ENCODE data around the gene NR5A2.

NR5A2 gene

DNA sequence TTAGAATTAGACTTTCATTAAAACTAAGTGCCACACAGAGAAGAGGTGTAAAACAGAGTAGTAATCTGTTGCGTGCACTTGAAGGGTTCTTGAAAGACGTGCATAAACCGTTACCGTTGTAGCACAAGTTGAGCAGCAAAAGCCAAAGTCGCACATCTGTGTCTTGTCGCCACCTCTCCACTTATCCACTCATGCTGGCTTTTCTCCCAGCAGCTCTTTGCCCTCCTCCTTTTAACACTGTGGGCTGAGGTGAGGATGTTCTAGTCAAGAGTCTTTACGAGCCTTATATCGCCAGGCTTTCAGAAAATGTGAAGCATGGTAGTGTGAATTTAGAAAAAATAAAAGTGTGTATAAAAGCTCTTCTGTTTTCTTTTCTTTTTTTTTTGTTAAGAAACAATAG is 48.0 kb downstream of the NR5A2 start:
- DNase-seq = no peak

DNA sequence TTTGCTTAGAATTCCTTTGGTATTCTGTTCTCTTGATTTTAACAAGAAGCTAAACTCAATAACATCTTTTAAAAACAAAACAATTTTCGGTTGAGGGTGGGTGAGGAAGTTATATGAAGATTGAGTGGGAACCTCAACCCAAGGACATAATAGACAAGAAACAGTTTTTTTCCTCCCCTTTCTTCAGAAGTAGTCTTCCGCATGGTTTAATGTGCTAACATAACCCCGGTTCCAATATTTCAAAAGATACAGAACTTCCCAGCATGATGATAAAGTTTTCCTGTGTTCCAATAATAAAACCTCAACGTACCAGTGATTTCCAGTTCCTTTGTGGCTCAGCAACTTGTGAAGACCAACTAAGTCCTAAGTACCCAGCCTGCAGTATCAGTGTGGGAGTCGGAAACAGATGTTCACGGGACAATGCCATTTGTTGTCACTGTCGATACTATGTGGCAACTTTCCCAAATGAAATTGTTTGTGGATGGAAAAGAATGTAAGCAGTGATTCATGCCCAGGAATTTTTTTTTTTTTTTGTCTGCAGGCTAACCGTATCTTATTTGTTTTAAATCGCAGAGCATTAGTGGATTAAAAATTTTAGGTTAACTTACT is 48.5 kb downstream of the NR5A2 start:
- DNase-seq = no peak

DNA sequence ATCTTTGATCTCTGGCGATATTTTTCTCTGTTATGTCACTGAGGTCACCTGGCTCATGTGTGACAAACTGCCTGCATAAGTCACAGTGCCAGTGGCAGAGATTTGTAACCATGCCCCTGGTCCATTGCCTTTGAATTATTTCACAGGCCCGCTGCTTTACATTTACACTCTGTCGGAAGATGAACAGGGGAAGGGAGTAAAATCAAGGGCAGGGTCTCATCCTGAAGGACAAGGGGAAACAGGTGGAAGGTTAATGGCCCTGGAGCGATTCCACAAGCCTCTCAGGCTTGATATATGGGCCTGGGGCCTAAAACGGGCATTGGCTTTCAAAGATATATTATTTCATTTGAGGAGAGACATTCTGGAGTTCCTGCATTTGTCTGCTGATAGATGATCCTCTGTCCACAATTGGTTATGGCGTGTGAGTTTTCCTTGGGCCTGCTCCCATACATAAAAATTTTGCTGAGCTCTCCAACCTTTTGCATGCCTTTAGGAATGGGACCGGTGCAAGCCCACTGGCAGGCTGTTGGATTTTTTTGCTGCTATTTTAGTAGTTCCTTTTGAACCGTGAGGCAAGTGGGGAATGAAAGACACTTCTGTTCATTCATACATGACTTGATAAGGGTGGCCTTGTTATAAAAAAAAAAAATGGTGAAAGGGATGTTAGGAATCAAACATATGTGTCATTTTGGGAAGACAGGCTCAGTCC is 51.9 kb downstream of the NR5A2 start:
- DNase-seq = no peak

DNA sequence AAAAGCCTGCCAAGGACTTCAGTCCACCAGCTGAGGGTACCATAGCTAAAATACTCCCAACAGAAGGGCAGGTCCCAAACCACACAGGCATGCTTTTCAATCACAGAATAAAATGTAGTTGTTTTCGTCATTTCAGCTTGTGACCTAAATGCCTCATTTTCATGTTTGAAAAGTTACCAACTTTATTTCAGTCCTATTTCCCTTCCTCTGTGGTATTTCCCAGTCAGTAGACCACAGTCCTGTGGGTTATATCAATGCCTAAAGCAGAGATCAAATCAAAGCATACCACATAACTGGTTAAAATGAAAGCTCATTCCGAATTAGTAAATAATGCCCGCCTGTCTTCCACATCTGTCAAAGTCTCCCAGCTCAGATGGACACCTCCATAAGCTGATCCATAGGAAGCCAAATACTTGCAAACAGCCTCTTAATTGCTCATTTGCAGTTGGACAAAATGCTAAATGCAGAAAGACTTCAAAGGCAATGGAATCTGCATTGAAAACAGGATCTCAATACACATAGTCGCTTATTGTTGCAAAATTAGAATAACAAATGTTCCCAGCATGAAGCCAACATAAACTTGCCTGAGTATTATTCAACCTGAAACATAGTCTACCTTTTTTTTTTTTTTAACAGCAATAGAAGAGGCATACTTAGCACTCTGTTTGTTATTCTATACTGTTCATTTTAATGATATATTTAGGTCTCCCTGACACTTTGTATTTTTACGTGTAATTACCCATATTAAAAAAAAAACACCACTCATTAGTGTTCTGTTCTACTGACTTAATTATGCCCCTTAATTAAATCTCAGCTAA is 53.9 kb downstream of the NR5A2 start:
- DNase-seq = no peak

DNA sequence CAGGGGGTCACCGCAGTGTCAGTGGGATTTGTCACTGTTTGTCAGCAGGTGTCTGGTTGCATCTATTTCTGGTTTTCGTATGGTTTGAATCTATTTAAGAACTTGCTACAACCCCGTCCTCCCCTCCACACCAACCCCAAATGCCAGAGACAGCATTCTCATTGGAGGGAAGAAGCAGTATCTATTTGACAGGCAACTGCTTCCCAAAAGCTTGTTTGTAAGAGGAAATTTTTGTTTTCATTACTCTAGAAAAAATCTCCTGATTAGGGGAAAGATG is 54.4 kb downstream of the NR5A2 start:
- DNase-seq = no peak

DNA sequence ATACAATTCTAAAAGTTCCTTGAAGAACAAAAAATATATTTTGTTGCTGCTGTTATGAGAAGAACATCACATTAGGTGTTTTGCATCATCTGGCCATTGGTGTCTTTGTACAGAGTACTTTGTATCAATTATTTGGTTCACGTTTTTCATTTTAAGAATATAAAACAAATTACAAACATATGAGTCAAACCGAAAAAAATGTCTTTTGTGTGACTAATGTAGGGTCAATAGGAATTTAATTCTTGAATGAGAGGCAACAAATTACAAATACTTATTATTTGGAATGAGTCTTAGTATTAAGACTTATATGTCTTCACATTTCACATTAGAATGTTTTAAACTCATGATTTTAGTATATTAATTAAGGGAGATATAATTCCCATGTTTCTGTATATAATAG is 54.8 kb downstream of the NR5A2 start:
- no peak for DNase-seq

DNA sequence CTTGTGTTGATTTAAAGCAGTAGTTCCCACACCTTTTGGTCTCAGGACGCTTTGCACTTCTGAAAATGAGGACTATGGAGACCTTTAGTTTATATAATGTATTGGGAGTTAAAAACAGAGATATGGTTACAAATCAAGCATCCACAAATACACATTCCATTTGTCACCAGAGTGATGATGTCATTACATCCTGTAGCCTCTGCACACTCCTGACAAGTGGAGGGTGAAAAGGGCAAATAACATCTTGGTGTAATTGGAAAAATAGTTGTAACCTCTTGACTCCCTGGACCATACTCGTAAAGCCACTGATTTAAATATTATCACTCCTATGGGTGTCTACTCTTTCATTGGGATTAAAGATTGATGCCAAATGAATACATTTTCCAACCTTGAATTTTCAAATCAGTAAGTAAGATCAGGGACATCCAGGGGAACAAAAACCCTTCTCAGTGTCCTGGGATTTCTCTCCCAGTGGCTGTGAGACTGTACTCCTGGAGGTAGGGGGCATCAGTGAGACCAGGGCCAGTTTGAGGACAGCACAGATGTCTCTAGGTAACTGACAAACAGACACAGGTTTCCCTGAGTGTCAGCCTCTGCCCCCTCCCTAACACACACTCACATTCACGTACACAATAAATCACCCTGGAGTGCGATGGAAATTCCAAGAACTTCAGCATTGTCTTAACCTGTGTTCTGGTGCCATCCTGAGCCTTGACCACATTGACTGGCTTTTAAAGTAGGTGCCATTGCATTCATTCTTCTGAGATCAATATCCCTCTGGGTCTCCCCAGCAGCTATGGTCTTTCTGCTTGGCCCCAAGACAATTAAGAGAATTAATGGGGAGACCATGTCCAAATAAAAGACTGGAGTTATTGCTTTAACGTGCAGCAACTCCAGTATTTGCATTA is 63.0 kb downstream of the NR5A2 start:
- DNase-seq = no peak

DNA sequence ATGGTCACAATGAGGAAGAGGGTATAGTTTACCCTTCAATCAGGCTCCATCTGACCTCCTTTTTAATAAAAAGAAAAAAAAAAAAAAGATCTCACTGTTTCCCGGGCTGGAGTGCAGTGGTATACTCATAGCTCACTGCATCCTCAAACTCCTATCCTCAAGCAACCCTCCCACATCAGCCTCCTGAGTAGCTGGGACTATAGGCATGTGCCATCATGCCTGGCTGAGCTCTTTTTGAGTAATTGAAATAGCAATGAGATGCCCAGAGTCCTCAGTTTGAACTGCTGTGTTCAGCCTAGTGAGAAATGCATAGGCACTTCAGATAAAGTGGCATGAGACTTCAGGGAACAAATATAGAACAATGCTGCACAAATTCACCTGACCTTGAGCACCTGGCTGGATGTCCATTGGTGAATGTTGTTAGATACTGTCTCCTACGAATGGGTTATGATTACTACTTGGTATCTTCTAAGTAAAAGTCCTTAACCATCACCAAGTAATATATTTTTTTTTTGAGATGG is 67.6 kb downstream of the NR5A2 start:
- no peak for DNase-seq

DNA sequence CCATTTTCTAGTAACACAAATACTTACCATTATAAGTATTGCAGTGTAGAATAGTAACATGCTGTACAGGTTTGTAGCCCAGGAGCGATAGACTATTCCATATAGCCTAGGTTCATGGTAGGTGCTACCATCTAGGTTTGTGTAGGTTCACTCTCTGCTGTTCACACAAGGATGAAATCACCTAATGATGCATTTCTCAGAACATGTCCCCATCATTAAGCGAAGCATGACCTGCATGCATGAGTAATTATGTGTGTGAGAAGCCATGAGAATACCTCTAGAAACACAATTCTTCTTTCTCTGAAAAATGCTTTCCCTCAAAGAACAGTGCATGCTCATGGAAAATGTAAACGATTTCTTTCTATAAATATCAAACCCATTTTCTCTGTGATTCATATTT is 69.3 kb downstream of the NR5A2 start:
- no peak for DNase-seq

DNA sequence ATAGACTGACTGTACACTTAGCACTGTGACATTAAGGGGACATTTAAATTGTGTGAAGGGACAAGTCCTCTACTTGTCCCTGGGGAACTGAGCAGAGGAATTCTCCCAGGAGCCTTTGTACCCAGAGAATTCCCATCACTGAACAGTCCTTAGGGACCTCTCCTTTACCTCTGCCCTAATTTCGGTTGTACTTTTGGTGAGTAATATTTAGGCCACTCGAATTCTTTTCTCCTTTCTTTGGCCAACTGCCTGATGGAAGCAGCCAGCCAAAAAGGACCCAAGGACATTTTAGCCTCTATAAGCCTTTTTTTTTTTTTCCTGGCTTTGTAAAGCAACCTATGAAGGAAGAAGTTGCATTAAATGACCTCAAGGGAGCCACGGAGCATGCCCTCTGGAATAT is 71.5 kb downstream of the NR5A2 start:
- no peak for DNase-seq

DNA sequence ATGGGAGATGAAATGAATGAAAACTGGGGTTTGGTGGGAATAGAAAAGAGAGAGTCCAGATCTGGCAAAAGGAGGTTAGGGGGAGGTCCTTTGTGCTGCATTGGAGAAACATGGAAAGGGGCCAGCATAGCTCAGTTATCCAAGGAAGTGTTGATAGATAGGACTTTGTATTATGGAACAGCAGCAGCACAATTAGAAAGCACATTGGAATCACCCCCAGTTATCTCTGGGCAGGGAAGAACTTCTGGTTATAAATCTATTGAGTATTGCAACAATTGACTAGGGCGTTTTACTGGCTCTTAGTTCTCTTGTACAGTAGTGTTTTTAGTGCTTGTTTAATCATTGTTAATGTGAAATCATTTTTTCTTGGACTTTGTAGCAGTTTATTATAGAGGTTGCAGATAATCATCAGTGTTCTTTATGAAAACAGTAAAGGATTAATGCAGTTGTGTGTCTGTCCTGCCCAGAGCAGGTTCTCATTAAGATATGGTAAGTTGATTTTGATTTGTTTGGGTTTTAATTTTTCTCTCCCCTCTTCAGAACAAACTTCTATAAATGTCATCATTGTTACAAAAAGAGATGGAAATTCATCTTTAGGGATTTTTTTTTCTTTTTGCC is 76.6 kb downstream of the NR5A2 start:
- no peak for DNase-seq

DNA sequence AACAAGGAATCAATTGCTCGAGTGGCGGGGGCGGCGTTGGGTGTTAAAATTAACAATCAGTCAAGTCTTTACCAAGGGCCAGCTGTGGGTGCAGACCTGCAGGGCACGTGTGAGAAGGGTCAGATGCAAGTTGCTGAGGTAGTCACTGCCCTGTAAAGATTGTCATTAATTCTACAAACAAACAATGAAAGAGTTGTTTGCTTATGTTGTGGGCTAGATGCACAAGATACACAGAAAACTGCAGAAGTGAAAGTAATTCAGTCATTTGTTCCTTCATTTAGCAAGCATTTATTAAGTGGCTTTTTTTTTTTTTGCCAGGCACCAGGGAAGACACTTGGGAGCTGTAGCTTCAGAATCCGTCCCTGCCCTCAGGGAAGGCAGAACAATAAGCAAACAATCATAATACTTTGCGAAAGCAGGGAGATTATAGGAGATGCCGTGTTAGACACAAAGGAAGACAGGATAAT is 79.5 kb downstream of the NR5A2 start:
- no peak for DNase-seq

DNA sequence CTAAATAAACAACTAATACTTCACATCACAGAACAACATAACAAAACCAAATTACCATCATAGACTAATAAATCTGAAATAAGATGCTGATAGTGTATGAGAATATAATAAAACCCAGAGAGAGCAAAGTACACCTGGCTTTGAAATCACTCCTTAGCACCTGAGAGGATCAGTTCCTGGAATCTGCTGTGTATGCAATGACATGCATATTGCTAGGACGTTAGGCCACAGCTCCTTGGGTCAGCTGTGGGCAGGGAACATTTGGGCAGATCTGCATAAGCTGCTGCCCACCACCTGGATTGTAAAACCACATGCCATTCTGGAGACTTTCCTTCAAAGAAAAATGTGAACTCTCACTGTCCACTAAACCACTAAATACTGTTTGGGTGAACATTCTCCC is 81.1 kb downstream of the NR5A2 start:
- no peak for DNase-seq

DNA sequence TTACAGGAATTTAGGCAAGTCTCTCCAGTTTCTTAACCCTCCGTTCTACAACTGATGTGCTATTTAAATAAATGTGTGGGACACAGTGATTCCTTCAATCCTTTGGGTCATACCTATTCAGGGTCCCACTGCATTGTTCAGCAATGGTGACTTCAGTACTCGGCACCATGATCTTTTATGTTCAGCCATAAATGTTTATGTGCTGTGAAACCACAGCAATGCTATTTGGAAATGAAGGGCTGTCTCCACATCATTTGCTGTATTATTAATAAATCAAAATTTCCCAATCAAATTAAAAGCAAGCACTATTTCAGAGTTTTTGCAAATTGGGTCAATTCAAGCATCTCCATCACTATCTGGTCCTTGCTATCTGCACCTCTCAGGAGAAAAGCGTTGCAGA is 84.8 kb downstream of the NR5A2 start:
- DNase-seq = no peak

DNA sequence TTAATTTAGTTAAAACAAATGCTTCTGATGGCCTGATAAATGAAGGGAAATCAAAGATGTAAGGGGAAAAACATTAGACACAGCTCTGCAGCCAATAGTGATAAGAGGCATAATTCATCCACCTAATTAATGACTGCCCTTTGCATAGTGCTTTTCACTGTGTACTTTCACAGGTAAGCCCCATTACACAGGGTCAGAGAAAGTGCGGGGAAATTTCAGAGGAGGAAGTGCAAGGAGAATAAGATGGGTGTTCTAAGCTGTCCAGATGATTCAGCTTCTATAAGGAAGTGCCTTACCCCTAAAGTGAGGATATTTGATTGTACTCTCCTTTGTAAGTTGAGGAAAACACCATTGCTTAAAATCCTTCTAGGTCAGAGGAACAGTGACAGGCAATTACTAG is 88.0 kb downstream of the NR5A2 start:
- no peak for DNase-seq

DNA sequence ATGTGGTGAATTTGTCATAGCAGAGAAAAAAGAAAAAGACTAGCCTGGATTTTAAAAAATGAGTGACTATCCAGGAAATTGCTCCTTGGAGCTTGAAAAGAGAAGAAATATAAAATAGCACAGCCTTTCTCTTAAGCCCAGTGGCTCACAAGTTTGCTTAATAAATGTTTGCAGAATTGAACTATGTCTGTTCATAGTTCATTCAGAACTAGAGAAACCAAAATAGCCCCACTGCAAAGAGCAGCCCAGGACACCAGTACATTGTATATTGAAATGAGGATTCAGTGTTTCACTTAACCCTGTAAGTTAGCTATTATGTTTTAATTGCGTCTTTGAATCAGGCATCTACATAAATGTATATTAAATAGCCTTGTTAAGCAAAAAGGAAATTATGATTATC is 88.8 kb downstream of the NR5A2 start:
- no peak for DNase-seq

DNA sequence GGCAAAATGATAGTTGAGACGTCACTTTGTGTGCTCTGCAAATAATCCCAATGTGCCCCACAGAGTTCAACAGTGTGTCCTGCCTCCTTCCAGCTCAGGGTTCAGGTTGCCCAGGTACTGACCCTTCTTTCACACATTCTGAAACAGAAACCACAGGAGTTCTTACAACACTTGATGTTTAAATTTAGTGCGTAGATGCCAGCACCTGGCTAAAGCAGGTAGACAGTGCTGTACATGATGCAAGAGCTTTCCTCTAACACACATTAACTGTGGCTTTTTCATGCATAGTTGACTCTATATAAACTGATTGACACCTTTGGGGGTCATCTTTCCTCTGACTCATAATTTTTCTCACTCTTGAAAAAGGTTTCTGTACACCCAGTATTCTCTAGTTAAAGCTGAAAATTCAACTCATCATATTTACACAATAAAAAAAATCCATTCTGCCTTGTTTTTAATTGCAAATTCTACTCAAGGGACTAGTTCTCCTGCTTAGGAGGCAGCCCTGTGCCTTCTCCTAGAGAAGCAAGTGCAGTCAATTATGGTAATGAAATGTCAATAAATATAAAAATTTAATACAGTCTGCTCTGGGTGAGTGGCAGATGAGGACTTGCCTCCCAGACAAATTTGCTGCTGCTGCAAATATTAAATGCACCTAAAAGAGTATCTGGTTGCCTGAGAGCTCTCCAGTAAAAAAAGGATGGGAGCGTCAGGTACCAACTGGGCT is 91.4 kb downstream of the NR5A2 start:
- DNase-seq = no peak

DNA sequence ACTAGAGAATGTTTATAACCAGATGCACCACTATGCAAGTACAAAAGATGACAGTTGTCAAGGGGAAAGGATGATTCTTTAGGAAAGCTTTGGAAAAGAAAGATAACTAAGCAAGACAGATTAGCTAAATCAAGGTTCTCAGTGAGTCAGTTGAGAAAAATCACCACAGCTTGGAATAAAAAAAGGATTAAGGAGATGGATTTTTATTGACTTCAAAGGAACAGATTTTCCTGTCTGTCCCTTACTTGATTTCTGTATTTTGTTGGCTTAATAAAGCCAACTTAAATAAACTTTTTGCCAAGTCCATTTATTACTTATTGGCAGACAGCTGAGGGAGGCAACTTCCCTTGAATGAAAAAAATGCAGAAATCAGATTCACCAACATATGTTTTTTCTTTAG is 93.9 kb downstream of the NR5A2 start:
- no peak for DNase-seq

DNA sequence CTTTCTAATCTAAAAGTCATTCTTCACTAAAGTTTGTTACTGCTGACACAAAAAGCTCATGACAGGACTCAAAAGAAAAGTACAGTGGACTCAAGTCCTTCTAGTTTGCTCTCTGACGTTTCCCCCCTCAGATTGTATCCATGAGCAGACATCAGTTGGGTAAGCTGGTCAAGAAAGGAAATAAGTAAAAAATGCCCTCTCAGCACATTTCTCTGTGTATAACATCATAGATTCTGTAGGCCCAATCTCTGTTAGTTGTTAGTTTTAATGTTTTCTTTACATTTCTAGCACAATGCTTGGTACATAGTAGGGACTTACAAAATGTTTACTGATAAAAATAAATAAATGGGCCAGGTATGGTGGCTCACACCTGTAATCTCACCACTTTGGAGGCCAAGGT is 96.8 kb downstream of the NR5A2 start:
- DNase-seq = no peak

DNA sequence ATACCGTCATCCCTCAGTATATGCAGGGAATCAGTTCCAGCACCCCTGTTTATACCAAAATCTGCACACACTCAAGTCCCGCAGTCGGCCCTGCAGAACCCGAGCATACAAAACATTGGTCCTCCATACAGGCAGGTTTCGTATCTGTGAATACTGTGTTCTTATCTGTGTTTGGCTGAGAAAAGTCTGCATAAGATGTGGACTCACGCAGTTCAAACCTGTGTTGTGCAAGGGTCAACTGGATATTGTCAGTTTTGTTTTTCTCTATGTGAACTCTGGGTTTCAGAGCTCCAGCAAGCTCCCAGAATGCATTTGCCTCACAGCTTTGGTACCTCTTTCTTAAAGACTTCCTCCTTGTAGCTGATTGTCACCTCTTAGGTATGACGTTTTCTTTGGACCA is 100.6 kb downstream of the NR5A2 start:
- no peak for DNase-seq

DNA sequence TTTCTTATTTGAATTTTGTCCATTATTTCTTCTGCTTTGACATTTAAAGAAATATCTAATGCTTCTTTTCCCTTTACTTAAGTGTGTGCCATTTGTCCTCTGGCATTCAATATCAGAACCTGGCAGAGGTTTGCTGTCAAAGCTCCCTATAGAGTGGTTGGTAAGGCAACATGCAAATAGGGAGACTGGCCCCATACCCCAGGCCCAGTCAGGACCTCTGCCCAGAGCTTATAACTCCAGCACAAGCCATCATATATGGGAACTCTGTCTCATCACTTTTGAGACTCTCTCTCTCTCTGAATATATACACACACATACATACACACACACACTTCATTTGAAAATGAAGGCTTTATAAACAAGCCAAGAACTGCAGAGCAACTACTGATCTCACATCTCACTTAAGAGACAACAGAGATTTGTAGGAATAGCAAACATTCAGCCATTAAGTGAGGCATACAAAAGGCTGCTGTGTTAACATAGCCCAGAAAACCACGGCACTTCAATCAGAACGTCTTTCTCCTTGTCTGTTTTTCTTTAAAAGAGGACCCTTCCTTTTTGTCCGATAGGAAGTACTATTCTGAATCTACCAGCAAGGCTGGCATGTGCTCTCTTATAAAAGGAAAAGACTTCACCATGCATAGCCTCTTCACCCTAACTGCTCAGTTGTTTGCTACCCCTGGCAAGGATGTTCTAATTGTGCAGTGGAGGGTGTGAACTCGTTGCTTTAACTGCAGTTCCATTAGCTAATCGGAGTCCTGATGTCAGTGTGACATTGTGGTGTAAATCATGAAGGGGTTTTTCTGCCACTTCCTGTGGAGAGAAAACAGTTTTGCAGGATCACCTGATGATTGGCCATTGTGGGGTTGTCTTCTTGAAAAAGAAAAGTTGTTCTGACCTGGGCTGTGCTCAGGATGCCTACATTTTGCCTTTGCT is 101.7 kb downstream of the NR5A2 start:
- no peak for DNase-seq

Measured in activated gamma-delta T cell (primary cell).